HG02885 (cell line): ENCODE data around the gene PDHX.
A peak's percentile ranks its signal among the peaks of the same experiment; 100 is the strongest.
"Not testable (repeated sequence)": the region's sequence is repeated elsewhere in the genome, so short reads cannot be mapped to it uniquely, and the experiment has no call there.

Source experiments
- ATAC-seq: cut with Tn5 transposase; IDR thresholded peaks from one replicate; pipeline ENCODE4 v1.9.1; 2021; ENCODE audit warnings: mild to moderate bottlenecking; ENCODE audit not compliant: unreplicated experiment, poor library complexity

Gene PDHX

DNA sequence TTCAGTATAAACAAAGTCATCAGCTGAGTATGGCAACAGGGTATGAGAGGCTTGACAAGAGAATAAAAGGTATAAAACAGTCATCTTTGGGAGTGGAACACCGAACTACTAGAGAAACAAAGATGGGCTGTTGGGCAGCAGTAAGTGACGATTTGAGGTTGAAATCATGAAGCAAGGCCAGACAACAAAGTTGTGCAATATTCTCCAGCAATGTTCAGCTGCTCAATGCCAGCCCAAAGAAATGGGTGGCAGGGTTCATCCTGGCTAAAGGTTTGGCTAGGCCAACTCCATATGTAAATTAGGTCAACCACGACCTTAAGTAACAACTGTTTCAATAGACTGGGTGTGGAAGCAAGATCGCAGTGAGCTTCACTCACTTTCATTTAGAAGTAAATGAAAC, 6.5 kb upstream of the PDHX start:
- no peak for ATAC-seq

DNA sequence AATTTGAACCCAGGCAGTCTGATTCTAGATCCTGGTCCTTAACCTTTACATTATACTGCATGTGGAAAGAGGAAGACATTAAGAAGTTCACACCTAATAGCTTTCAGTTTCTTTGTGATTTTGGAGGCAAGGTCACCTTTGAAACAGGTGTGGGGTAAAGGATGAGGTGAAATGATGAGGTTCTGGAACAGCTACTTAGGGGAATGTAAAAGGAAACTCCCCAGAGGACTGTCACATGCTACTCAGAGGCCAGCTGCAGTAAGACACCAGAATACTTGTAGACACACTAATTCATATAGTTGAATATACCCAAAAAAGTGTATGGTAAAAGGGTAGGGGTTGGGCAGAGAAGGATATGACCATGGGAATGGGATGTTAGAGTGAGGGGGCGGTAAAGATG, 5.6 kb upstream of the PDHX start:
- peak; percentile 65 for ATAC-seq

DNA sequence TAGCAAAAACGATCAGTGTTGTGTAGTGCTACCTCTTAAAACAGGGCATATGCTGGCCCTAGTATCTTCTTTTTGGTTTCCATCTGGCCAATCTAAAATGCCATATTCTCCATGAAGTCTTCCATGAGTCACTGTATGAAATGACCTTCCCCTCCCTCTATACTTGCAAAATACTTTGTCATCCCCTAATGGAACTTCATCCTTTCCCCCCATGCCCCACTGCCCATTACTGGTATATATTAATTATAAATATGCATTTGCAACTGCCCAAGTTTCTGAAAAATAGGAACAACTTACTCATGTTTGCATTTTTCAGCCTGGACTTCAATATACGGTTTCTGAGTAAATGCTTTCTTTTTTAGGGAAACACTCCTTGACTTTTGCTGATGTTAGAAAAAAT, 4.7 kb upstream of the PDHX start:
- no peak for ATAC-seq

DNA sequence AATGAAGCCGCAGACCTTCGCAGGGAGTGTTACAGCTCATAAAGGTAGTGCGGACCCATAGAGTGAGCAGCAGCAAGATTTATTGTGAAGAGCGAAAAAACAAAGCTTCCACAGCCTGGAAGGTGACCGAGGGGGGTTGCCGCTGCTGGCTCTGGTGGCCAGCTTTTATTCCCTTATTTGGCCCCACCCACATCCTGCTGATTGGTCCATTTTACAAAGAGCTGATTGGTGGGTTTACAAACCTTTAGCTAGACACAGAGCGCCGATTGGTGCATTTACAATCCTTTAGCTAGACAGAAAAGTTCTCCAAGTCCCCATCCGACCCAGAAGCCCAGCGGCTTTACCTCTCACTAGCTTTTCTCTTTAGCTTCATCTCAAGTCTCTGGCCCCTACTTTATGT, 2.9 kb upstream of the PDHX start:
- ATAC-seq, result not testable (repeated sequence)

DNA sequence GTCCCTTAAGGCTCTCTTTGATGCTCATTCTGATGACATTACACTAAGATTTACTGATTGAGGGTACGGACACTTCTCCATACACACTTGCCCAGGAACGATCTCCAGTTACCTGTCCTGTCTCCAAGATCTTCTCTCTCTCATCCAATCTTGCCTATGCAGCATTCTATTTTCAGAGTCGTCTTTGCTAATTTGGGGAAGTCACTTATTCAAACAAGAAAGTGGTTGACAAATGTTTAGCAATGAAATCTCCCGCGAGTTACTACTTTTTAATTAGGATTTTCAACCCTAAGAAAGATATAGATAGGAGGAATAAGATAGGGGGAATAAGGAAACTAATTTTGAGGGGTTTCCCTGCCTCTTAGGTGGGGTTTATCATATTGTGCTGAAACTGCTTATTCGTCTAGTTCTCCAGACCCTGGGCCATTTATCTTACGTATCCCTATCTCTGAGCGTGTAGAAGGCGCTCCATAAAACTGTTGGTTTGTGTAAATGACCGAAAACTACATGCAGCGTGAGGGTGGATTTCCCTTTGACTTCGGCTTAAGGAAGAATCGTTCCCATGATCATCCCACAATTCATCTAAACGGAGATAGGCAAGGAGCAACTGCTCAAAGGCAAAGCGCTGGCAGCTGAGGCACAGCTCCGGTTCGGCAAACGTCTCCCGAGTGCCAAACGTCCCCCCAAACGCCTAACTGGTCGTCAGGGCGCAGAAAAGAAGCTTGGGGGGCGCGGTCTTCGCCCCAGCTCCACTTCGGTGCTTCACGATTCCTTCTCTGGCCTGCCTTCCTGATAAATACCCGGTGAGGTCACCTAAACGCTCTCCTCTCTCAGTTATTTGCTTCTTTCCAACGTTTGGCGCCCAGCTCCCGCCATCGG, 1.0 kb upstream of the PDHX start:
- ATAC-seq, result peak; percentile 12

DNA sequence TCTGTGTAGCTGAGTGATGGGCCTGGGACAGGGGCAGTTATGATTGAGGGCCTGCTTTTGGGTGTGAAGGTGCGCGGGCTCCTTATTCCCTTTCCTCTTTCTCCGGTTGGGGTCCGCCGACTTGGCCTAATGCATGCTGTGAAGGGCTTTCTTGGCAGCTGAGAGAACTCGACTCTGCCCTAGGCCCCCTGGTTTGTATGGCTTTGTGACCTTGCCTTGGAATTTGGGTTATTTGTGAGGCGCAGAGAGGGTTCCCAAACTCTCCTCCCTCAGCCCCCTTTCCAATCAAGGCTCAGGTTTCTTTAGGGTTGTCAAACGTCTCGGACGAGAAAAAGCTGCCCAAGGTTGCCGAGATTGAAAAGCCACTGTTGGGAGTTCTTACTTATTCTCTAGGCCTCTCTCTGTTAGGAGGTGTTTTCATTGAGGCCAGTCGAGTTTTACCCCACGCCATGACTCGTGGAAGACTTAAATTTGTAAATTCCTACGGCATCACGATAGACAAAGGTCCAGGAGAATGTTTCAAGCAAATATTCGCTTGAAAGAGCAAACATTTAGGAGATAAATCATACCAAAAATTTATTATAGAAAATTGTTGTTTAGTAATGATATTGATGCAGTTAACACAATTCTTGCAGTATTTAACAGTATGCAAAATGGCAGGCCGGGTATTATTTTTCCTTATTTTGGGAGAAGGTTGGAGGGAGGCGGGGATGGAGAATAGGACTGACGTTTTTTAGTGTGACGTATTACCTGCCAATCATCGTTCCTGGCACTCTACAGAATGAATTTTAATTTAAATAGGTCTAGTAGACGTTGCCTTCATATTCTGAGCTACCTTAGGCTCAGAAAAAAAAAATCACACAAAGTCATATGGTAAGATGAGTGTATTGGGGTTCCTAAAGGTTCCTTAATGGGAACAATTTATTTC, 689 bp downstream of the PDHX start:
- peak; percentile 29 for ATAC-seq

DNA sequence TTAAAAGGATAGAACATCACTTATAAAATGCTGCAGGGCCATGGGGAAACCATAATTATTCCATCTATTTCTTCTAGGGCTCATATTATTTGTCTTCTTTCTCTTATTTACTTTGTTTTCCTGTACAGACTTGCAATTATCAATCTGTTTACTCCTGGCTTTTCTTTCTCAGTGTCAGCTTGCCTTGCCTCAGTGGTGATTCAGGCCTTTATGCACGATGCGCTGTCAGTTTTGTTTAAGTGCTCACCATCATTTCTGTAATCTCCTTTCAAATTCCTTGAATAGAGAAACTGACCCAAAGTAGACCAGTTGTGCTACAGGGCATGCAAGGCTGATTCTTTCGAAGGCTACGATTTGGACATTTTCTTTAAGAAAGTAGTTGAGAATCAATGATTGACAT, 4.7 kb downstream of the PDHX start:
- no peak for ATAC-seq

DNA sequence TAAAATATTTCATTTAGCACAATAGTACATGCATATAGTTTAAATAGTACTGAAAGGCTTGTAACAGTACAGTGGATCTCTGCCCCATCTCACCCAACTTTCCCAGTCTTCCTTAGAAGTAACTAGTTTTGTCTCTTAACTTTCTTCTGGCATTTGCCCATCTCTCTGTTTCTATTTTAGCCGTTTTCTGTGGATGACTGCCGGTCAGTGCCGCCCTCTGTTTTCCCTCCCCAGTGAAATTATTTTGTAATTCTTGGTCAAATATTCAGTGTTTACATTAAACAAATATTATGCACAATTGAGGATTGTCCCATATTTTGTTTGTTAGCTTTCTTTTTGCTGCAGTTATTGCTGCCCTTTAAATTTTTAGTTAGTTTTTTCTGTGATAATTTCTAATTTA, 8.3 kb downstream of the PDHX start:
- ATAC-seq, result no peak

DNA sequence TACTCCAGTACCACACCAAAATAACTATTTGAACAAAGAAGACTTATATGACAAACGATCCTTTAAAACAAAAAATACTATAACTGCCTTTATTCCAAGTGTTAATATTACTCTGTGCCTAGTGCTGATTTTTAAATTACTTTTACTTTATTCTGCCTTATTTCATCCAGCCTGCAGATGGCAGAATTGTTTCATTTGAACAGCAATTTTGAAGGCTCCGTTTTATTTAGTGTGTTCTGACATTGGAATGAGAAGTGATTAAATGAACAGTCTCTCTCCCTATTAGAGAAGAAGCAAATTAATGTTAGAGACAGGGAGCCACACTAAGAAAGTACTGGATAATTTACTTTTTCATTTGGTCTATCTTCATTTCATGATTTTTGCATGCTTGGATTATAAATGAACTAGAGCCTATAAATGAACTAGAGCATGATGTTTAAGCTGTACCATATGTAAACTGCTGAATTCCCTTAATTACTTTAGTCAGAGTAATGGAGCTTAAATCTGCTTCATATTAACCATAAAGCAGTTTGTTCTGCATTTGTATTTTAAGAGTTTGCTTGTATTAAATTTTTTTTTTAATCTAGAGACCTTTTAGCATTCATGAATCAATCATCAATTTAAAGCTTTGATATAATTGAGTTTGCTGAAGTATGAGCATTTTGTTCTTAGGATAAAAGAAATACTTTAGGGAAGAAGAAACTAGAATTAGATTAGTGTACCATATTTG, 9.8 kb downstream of the PDHX start:
- no peak for ATAC-seq

DNA sequence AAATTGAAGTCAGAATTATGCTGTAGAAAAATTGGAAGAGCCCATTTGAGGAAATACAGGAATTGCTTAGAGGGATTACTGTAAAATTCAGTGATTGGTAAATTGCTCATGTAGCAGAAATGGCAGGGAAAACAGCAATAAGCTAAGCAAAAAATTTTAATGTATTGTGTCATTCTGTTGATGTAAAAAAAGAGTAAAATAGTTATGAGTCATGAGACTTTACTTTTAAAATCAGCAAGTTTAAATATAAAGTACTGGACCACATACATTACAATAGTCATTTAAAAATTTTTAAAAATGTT, 10.4 kb downstream of the PDHX start:
- no peak for ATAC-seq

DNA sequence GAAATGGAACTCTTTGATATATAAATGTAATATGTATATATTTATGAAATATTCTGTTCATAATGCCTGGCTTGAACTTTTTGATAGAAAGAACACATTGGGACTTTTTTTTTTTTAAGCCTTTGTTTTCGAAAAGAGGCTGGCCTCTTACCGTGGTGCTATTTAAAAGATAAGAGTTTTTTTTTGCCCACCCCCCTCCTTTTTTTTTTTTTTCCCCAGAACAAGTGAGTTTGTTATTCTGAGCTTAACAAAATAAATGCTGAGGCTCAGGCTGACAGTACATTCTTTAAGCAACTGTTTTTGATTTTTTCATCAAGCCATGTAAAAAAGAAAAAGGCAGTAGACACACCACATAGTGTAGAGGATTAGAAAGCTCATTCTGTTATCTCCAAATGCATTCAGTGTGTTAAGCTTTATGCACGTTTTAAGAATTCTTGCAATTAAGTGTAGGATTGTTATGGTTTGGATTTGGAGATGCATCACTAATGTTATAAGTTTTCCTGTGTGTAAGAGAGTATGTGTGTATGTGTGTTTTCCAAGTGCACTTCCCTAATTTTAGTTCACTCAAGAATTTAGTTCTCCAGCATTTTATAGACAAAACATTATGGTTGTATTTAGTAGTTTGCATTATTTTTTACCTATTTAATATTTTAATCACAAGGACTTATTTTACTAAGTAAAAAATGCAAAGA, 12.0 kb downstream of the PDHX start:
- no peak for ATAC-seq

DNA sequence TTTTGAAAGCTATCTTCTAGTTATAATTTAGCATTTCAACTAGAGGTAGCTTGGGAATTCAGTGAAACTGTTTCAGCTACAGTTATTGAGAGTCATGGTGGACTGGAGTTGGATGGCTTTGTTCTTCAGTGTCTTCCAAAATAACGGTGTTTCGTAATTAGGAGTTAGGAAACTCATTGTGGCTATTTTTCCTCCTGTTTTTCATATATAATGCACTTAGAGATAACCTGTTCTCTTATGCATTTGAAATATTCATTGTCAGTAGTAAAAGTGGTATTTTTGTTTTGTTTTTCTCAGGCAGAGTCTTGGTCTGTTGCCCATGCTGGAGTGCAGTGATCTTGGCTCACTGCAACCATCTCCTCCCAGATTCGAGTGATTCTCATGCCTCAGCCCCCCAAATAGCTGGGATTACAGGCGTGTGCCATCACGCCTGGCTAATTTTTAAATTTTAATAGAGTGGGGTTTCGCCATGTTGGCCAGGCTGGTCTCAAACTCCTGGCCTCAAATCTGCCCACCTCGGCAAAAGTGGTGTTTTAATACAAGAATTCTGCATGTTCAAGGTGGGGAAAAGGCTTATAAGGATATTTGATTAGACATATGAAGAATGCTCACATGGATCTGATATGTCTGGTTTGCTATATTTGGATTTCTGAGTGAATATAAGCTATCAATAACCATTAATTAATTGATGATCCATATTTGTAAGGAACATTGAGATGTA, 12.7 kb downstream of the PDHX start:
- no peak for ATAC-seq

DNA sequence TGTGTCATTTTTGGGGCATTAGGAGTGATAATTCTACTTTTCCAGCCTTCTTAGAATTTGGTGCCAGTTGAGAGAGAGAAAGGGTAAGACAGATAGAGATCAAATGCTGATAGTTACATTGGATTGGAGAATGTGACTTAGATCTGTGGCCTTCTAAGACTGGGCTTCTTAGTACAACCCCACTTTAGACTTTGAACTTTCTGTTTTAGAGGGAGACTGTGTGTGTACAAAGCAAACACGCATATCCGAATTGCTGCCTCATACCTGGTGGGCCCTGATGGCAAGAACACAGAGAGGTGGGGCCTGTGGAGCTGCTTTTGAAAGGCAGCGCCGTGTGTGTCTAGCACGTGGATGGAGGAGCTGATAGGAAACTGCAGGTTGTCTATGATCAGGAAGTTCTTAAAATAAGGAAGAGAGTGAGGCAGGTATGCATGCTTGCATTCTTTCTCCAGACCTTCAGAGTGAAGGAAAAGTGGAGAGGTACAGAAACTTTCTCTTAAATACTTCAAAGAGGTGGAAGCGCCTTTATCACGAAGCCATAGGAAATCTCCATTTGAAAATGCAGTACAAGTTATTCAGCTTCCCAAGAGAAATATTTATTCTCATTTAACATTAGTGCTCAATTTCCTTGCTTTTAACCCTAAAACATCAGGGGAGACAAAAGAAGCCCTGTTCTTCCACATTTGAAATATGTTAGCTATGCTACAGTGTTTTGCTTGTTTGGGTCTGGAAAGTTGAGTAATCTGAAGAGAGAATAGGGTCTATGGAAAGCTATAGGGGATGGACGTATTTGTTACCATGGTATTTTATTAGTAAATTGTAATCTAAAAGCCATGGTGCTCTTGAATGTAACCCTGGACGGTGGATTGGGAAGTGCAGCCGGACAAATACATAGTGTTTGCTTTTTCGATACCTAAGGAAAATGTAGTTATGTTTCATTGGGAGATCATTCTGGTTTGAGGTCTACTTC, 13.7 kb downstream of the PDHX start:
- ATAC-seq, result no peak

DNA sequence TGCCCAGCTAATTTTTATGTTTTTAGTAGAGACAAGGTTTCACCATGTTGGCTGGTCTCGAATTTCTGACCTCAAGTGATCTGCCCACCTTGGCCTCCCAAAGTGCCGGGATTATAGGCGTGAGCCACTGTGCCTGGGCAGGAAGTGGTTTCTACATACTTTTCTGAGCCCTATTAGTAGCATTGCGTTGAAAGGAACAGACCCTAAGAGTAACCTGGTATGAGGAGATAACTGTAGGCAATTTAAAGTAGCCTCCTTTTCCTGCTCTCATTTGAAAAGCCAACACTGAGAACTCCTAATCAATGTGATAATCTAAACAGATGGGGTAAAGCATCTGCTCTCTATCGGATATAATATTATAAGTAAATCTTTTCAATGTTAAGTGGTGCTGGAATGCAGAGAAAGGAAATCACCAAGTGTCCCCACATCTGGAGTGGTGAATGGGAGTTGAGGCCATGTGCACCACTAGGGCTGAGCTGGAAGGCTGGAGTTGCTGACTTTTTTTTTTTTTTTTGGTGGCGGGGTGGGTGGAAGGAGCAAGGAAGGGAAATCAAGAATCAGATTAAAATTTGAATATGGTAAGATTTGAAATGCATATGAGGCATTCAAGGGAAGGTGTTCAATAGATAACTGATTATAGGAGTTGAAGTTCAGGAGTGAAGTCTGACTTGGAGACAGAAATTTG, 20.7 kb downstream of the PDHX start:
- ATAC-seq, result no peak

DNA sequence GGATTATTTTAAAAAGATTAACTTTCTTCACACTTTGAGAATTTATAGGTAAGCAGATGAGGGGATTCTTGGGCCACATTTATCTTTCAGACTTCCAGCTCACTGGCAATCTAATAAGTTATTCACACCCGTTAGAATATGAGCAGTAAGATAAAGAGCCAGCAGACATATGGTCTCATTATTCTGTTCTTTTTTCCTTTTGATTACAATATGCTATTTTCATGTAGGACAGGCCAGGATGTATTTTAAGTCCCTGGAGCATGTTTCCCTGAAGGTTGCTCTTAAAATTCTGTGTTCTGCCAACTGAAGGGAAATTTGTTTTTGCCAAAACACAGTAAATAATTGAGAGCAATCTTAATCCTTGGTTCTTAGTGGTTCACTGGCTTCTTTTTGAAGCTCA, 22.2 kb downstream of the PDHX start:
- ATAC-seq, result no peak

DNA sequence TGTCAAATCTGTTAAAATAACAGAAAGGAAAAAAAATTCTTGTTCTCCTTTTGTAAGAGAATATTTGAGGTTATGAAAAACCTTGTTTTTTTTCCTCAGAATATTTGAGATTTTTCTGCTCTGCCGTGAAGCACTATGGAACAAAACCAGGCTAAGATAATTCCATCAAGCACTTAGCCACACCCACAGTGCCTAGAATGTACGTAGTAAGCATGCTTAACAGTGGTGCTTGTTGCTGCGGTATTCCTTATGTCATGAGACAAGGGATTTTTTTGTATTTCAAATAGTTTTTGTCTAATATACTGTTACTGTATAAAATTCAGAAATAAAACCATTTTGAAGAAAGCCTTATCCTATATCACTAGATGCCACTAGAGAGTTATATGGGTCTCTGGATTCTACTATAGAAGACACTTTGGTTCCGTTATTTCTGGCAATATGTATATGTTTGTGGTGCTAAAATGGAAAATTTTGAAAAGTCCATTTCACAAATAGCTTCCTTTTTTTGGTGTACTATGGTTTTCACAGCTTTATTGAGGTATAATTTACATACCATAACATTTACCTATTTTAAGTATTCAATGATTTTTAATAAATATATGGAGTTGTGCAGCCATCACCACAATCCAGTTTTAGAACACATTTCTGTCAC, 23.7 kb downstream of the PDHX start:
- no peak for ATAC-seq

DNA sequence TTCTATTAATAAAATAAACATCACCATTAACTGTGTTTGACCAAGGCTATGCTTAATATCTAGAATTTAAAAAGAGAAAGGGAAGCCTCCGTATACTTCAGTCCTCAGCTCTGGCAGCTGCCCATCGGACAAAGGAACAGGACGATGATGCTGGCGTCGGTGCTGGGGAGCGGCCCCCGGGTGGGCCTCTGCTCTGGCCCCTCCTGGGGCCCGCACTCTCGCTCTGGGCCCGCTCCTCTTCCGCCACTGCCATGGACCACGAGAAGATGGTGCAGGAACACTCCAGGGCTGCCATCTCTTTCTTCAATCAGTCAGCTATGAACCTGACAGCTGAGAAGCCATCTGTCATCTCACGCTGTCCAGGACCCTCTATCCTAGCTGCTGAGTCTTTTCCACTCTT, 25.3 kb downstream of the PDHX start:
- no peak for ATAC-seq

DNA sequence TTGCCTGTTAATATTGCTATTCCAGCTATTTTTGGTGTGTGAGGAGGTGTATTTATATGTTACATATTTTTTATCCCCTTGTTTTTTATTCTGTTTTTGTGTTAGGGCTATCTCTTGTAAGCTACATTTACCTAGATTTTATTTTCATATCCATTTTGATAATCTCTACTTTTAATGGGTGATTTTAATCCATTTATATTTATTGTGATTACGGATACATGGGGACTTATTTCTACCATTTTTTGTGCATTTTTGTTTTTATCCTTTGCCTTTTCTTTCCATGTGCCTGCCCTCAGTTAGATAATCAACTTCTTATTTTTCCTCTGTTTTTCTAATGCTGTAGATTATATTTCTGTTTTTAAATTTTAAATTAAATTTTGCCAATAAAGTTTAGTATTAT, 28.3 kb downstream of the PDHX start:
- ATAC-seq, result no peak
